ENCODE measurements around the gene RIOK3. TPM values are rescaled to one million over a fixed set of nuclear protein-coding genes. Genes with fewer than 3 reads are reported as not detected.

RIOK3 gene
- total RNA-seq, 4 donors from 2014 or later: 85.4 to 219 (median 97.0) TPM

DNA sequence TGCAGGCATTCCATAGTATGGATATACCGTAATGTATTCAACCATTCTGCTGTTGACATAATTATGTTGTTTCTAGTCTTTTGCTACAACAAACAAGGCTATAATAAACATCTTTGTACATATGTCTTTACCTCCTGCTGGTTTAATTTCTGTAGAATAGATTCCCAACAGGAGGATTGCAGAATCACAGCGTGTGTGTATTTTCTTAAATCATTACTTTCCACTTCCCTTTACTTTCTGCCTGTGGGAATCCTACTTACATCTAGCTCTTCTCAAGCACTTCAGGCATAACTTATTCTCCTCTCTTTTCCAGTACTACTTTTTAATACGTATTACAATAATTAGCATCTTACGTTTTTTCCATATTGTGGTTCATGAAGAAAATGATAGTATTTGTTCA lies 13.0 kb upstream of the RIOK3 start:
- no peak for TF ChIP-seq EP300 (IDR thresholded peaks at IDR 0.05)
- TF ChIP-seq POLR2A (IDR thresholded peaks at IDR 0.05): no peak
- TF ChIP-seq POLR2AphosphoS5 (IDR thresholded peaks at IDR 0.05): no peak
- no peak for TF ChIP-seq CTCF (IDR thresholded peaks at IDR 0.05)
- Histone ChIP-seq H3K4me1 (peaks cover 15% of the 10 kb centered on the region), H3K9me3 (no peaks in the 10 kb centered on the region), H3K27ac (no peak overlapping the region), H3K4me3 (no peak overlapping the region), H3K36me3 (no peaks in the 10 kb centered on the region), H3K27me3 (no peaks in the 10 kb centered on the region)
- 76% methylated on average over 4 of the region's 4 CpGs for WGBS
- DNase-seq (ENCODE audit: low spot score in 2 of 2): no peak

DNA sequence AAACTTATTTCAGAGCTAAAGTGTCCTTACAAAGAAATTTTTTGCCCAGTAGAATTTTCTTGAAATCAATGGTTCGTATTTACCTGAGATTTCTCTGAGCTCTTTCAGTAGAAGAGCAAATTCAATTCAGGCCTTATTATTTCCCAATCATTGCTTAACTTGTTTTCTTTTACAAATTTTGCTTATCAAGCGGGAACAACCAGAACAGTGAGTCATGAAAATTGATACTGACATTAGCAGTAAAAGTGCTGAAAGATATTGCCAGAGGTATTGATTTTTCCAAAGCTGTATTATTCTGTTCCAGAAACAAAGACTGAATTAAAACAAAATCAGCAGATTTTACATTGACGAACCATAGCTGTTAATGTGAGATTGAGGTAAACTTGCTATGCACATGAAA lies 10.1 kb upstream of the RIOK3 start:
- TF ChIP-seq POLR2A (IDR thresholded peaks at IDR 0.05) (no peak), EP300 (IDR thresholded peaks at IDR 0.05) (no peak), POLR2AphosphoS5 (IDR thresholded peaks at IDR 0.05) (no peak), CTCF (IDR thresholded peaks at IDR 0.05) (no peak)
- no peak overlapping the region for H3K27ac ChIP-seq
- H3K36me3 ChIP-seq: no peaks in the 10 kb centered on the region
- no peaks in the 10 kb centered on the region for H3K9me3 ChIP-seq
- H3K4me3 ChIP-seq: no peak overlapping the region
- no peaks in the 10 kb centered on the region for H3K27me3 ChIP-seq
- DNase-seq (ENCODE audit: low spot score in 2 of 2): no peak
- 88% methylated on average over 3 of the region's 3 CpGs for WGBS
- H3K4me1 ChIP-seq: peaks cover 3% of the 10 kb centered on the region

- no peak for DNase-seq (ENCODE audit: low spot score in 2 of 2)
- Histone ChIP-seq H3K4me3 (no peak overlapping the region), H3K36me3 (no peaks in the 10 kb centered on the region), H3K27me3 (no peaks in the 10 kb centered on the region), H3K27ac (no peak overlapping the region), H3K4me1 (peaks cover 9% of the 10 kb centered on the region), H3K9me3 (no peaks in the 10 kb centered on the region)
- WGBS: 100% methylated on average over 1 of the region's 1 CpG
- TF ChIP-seq EP300 (IDR thresholded peaks at IDR 0.05): no peak
- no peak for TF ChIP-seq CTCF (IDR thresholded peaks at IDR 0.05)
- TF ChIP-seq POLR2AphosphoS5 (IDR thresholded peaks at IDR 0.05): no peak
- TF ChIP-seq POLR2A (IDR thresholded peaks at IDR 0.05): no peak
These were observed 4.8 kb upstream of the RIOK3 start for GRCh38 chr18:23448291-23448690.

DNA sequence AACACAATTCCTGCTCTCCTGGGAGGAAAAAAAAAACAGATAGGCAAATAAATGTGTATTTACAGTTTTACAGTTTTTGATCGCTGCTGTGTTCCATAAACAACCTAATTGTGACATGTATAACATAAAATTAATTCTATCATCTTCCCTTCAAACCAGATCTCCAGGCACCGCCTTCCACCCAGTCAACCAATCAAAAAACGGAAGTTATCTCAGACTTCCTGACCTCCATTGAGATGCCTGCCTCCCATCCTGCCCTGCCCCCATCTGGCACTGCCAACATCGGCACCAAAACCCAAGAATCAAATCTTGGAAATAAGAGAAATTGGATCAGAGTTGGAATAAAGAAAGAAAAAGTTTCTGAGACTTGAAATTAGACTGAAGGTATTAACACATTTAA lies 3.1 kb upstream of the RIOK3 start:
- no peaks in the 10 kb centered on the region for H3K27me3 ChIP-seq
- peaks cover 21% of the 10 kb centered on the region for H3K4me1 ChIP-seq
- no peaks in the 10 kb centered on the region for H3K9me3 ChIP-seq
- H3K36me3 ChIP-seq: no peaks in the 10 kb centered on the region
- WGBS: 88% methylated on average over 4 of the region's 4 CpGs
- H3K27ac ChIP-seq: no peak overlapping the region
- TF ChIP-seq POLR2A (IDR thresholded peaks at IDR 0.05) (no peak), EP300 (IDR thresholded peaks at IDR 0.05) (no peak), POLR2AphosphoS5 (IDR thresholded peaks at IDR 0.05) (no peak), CTCF (IDR thresholded peaks at IDR 0.05) (no peak)
- no peak overlapping the region for H3K4me3 ChIP-seq
- no peak for DNase-seq (ENCODE audit: low spot score in 2 of 2)

- Histone ChIP-seq H3K4me1 (peaks cover 28% of the 10 kb centered on the region), H3K27ac (no peak overlapping the region), H3K9me3 (no peaks in the 10 kb centered on the region), H3K4me3 (no peak overlapping the region), H3K36me3 (no peaks in the 10 kb centered on the region), H3K27me3 (no peaks in the 10 kb centered on the region)
- TF ChIP-seq EP300 (IDR thresholded peaks at IDR 0.05) (no peak), CTCF (IDR thresholded peaks at IDR 0.05) (no peak), POLR2AphosphoS5 (IDR thresholded peaks at IDR 0.05) (no peak), POLR2A (IDR thresholded peaks at IDR 0.05) (no peak)
- 91% methylated on average over 18 of the region's 18 CpGs for WGBS
- DNase-seq (ENCODE audit: low spot score in 2 of 2): no peak
These were observed 2.1 kb upstream of the RIOK3 start for GRCh38 chr18:23451011-23451410.

Measured in suprapubic skin (tissue), 4 donors.